Heart left ventricle (tissue), 16 donors: ENCODE measurements around the gene TESMIN. TPM values are rescaled to one million over a fixed set of nuclear protein-coding genes. Genes with fewer than 3 reads are reported as not detected.
A peak's percentile ranks its signal among the peaks of the same experiment; 100 is the strongest.

Experiments used
- ATAC-seq, 4 donors: fragments of 200-7000 bp; cut with Tn5 transposase; one replicate each; pipeline ENCODE4 v1.9.1; 2020 to 2022; ENCODE audit warnings: moderate library complexity in 4 of 4, mild to moderate bottlenecking in 3 of 4, moderate number of reproducible peaks in 1 of 4
- DNase-seq, 5 donors: peaks; one replicate each; pipeline ENCODE4 v3.0.0-alpha.2; 2020
- H3K27ac ChIP-seq, 12 donors: fragments of 200-600 bp; sonication (generic) in 4 of 12; one replicate each; pipeline versions ENCODE4 v1.5.0 to v1.8.0; 2016 to 2022; ENCODE audit warnings: mild to moderate bottlenecking in 2 of 12
- H3K27me3 ChIP-seq, 9 donors: fragments of 200-600 bp; sonication (generic) in 2 of 9; one replicate each; pipeline versions ENCODE4 v1.5.1 to v1.8.0; 2016 to 2022; ENCODE audit warnings: mild to moderate bottlenecking in 3 of 9
- H3K36me3 ChIP-seq, 9 donors: fragments of 200-600 bp; sonication (generic) in 2 of 9; one replicate each; pipeline versions ENCODE4 v1.5.0 to v1.8.0; 2018 to 2022; ENCODE audit warnings: mild to moderate bottlenecking in 2 of 9
- H3K4me1 ChIP-seq, 12 donors: fragments of 200-600 bp; sonication (generic) in 4 of 12; one replicate each; pipeline versions ENCODE4 v1.5.0 to v1.8.0; 2016 to 2022; ENCODE audit warnings: mild to moderate bottlenecking in 3 of 12
- H3K4me3 ChIP-seq, 12 donors: fragments of 200-600 bp; sonication (generic) in 4 of 12; one replicate each; pipeline versions ENCODE4 v1.5.0 to v1.8.0; 2017 to 2022; ENCODE audit warnings: mild to moderate bottlenecking in 9 of 12, moderate library complexity in 4 of 12
- H3K9me3 ChIP-seq, 12 donors: fragments of 200-600 bp; sonication (generic) in 4 of 12; one replicate each; pipeline versions ENCODE4 v1.5.0 to v1.8.0; 2016 to 2022; ENCODE audit warnings: mild to moderate bottlenecking in 1 of 12
- POLR2A ChIP-seq, 2 donors: fragments of 450-650 bp; IDR thresholded peaks; one replicate each; pipeline ENCODE4 v1.6.1; 2017; ENCODE audit warnings: antibody characterized with exemption in 2 of 2, mild to moderate bottlenecking in 2 of 2, moderate library complexity in 2 of 2
- WGBS, 4 donors: extraction: QIAGEN DNeasy Blood & Tissue Kit in 2 of 4; methylation state at CpG; one replicate each; pipeline versions ENCODE4 v1.1.5 to v1.1.7; 2013 to 2018; 5-methylcytosine and 5-hydroxymethylcytosine counted together
- intact Hi-C, 10 donors: fragments of 100-400 bp; cut with DNase I; formaldehyde crosslinking; loops; one replicate each; pipeline versions ENCODE4 v1.11.1 to v1.14.2; 2022
- polyA plus RNA-seq, 2 donors: library from polyadenylated mRNA; stranded (reverse); fragments of 200-250 nt; gene quantifications; one replicate each; pipeline ENCODE4 v1.2.3, GENCODE V29; 2013
- total RNA-seq, 9 donors: library from RNA; depleted of rRNA in 2 of 9; stranded (reverse); fragments of >200 nt in 2 of 9; fragmentation: NEBNext Ultra II Directional in 3 of 9; extraction: Animal tissue kit (Norgen Biotek cat#: 25700) in 3 of 9; gene quantifications; one replicate each; pipeline versions ENCODE4 v1.1.0 to v1.2.4, GENCODE V29; 2016 to 2023
- TF ChIP-seq, protein P1 (sequence below), 12 donors: fragments of 200-600 bp; sonication (generic) in 4 of 12; IDR thresholded peaks; one replicate each; pipeline versions ENCODE4 v1.5.0 to v1.8.0; 2018 to 2022; ENCODE audit warnings: antibody characterized with exemption in 12 of 12, mild to moderate bottlenecking in 5 of 12
- donor health status: ischemic (EF 13 %, LVEDD 7.1; RV severe dilation, severe dysfunction).
- donor health status: healthy with polysubstance abuse.
- donor health status: DM: no; HTN: yes; CAD: no.
- donor health status: DM: no; HTN: no; CAD: no.
- donor health status: ischemic (EF 25% LVEDD 6.9; RV normal size, moderate dysfunction).
- donor health status: ischemic (EF 25% LVEDD 5.7; RV mildly dilated, moderate dysfunction).
- donor health status: healthy.
- donor health status: DM: yes; HTN: yes; CAD: no.
- donor health status: ischemic (EF 35%, LVEDD 5.7; RV mildly dilated, moderate dysfunction).
- donor health status: nonischemic (EF 11% LVEDD 7.7; RV severe dilation, severe dysfunction).
- donor health status: DM: yes; HTN: yes; CAD: no.
- donor health status: PGD.
- donor health status: ischemic (EF 29% LVEDD 5.4; RV normal size, mild dysfunction).
- donor health status: nonischemic (EF 23%, LVEDD 6.1; RV moderate dilation, normal function).

Gene TESMIN
- total and polyA plus RNA-seq, 11 donors, result 0.12 to 2.0 (median 0.42) TPM; not detected in 1

GRCh38 chr11:68743539-68743938 is 7.8 kb downstream of the TESMIN start:
- H3K27ac ChIP-seq, result no peak overlapping the region
- ATAC-seq (no peak), DNase-seq (no peak)
- intact Hi-C loops, result no loop called here
- H3K9me3 ChIP-seq, result no peaks in the 10 kb centered on the region
- WGBS, 4 donors, result 95 to 99% (median 96%) methylated on average over 3 of the region's 3 CpGs
- no peaks in the 10 kb centered on the region for H3K36me3 ChIP-seq
- peaks cover 0 to 2% (median 0%) of the 10 kb centered on the region in 12 donors for H3K4me1 ChIP-seq
- TF ChIP-seq, protein P1, sequence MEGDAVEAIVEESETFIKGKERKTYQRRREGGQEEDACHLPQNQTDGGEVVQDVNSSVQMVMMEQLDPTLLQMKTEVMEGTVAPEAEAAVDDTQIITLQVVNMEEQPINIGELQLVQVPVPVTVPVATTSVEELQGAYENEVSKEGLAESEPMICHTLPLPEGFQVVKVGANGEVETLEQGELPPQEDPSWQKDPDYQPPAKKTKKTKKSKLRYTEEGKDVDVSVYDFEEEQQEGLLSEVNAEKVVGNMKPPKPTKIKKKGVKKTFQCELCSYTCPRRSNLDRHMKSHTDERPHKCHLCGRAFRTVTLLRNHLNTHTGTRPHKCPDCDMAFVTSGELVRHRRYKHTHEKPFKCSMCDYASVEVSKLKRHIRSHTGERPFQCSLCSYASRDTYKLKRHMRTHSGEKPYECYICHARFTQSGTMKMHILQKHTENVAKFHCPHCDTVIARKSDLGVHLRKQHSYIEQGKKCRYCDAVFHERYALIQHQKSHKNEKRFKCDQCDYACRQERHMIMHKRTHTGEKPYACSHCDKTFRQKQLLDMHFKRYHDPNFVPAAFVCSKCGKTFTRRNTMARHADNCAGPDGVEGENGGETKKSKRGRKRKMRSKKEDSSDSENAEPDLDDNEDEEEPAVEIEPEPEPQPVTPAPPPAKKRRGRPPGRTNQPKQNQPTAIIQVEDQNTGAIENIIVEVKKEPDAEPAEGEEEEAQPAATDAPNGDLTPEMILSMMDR (IDR thresholded peaks at IDR 0.05), result no peak
- TF ChIP-seq POLR2A (IDR thresholded peaks at IDR 0.05), result no peak
- H3K4me3 ChIP-seq, result no peak overlapping the region
- H3K27me3 ChIP-seq, result no peaks in the 10 kb centered on the region

GRCh38 chr11:68741463-68741862 is 9.9 kb downstream of the TESMIN start:
- no peak for DNase-seq
- no peaks in the 10 kb centered on the region for H3K9me3 ChIP-seq
- no peaks in the 10 kb centered on the region for H3K27me3 ChIP-seq
- no peak overlapping the region for H3K4me3 ChIP-seq
- peaks cover 0 to 1% (median 0%) of the 10 kb centered on the region in 12 donors for H3K4me1 ChIP-seq
- intact Hi-C loops, result no loop called here
- 90 to 93% (median 92%) methylated on average over 7 of the region's 7 CpGs for WGBS, 4 donors
- H3K27ac ChIP-seq, result no peak overlapping the region
- no peak for ATAC-seq
- TF ChIP-seq, protein P1 (IDR thresholded peaks at IDR 0.05), result no peak
- no peak for TF ChIP-seq POLR2A (IDR thresholded peaks at IDR 0.05)
- H3K36me3 ChIP-seq, result no peaks in the 10 kb centered on the region

DNA sequence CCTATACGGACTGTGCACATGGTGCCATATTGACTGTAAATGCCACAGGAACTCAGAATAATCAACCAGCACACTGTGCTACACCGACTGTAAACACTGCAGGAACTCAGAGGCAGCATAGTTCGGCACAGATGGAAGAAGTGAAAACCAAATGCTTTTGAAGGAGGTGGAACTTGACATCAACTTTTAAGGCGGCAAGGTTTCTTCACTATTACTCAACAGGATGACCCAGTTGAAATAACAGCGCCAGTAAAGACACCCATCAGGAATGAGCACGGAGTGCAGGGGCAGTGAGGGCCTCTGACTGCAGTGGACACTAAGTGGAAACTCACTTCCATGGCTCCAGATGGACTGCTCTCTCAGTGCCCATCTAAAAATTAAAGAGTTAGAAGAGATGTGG is 15.7 kb downstream of the TESMIN start:
- H3K36me3 ChIP-seq, result no peaks in the 10 kb centered on the region
- H3K27ac ChIP-seq, result peak overlapping the region in 1 of 12 donors; percentile 13
- TF ChIP-seq POLR2A (IDR thresholded peaks at IDR 0.05), result no peak
- TF ChIP-seq, protein P1 (IDR thresholded peaks at IDR 0.05), result no peak
- H3K27me3 ChIP-seq, result no peaks in the 10 kb centered on the region
- no peaks in the 10 kb centered on the region for H3K9me3 ChIP-seq
- DNase-seq (no peak), ATAC-seq (peak in 2 of 4 donors; percentile 11 to 18)
- H3K4me1 ChIP-seq, result peaks cover 0 to 18% (median 0%) of the 10 kb centered on the region in 12 donors
- no peak overlapping the region for H3K4me3 ChIP-seq
- WGBS, 4 donors, result 90 to 98% (median 92%) methylated on average over 6 of the region's 6 CpGs
- intact Hi-C loops, result no loop called here

GRCh38 chr11:68735125-68735524 is 16.2 kb downstream of the TESMIN start:
- DNase-seq (no peak), ATAC-seq (peak in 2 of 4 donors; percentile 20 to 29)
- Histone ChIP-seq H3K36me3 (no peaks in the 10 kb centered on the region), H3K9me3 (no peaks in the 10 kb centered on the region), H3K4me1 (peaks cover 0 to 18% (median 0%) of the 10 kb centered on the region in 12 donors), H3K27ac (peak overlapping the region in 1 of 12 donors; percentile 13), H3K27me3 (no peaks in the 10 kb centered on the region), H3K4me3 (no peak overlapping the region)
- TF ChIP-seq, protein P1 (IDR thresholded peaks at IDR 0.05), result no peak
- no peak for TF ChIP-seq POLR2A (IDR thresholded peaks at IDR 0.05)
- intact Hi-C loops, result no loop called here
- WGBS, 4 donors, result 78 to 85% (median 81%) methylated on average over 6 of the region's 6 CpGs
